Stimulated activated CD4-positive, alpha-beta T cell treated with anti-CD3 and anti-CD28 coated beads, Interleukin-15, amount 100 ng/mL, for 48 hours (primary cell): ENCODE results near the gene FOXP1.

Experiments
- DNase-seq, 2 donors: peaks; one replicate each; pipeline ENCODE4 v3.0.0-alpha.2; 2020; ENCODE audit warnings: low read depth in 2 of 2

FOXP1 gene

GRCh38 chr3:70914862-70915261 lies 668.7 kb downstream of the FOXP1 start:
- no peak for DNase-seq

GRCh38 chr3:70911719-70912118 lies 671.8 kb downstream of the FOXP1 start:
- no peak for DNase-seq

- DNase-seq: no peak
Observed at GRCh38 chr3:70905491-70905890, 678.0 kb downstream of the FOXP1 start.
